Ovary (tissue), 3 donors: ENCODE data around the gene MROH7.

Experiments used
- EP300 ChIP-seq: sonication (generic); formaldehyde crosslinking; IDR thresholded peaks from one replicate; pipeline ENCODE4 v1.6.1; 2017; ENCODE audit warnings: antibody characterized with exemption
- POLR2A ChIP-seq: fragments of 450-650 bp; IDR thresholded peaks from one replicate; pipeline ENCODE4 v1.6.1; 2017; ENCODE audit warnings: antibody characterized with exemption, mild to moderate bottlenecking, moderate library complexity
- TF ChIP-seq, protein P1 (sequence below), 3 donors: fragments of 450-650 bp in 2 of 3; fragments of 200-600 bp in 1 of 3; IDR thresholded peaks; one replicate each; pipeline versions ENCODE4 v1.5.1 to v1.8.0; 2016 to 2022; ENCODE audit warnings: antibody characterized with exemption in 3 of 3, mild to moderate bottlenecking in 1 of 3
- donor health status: DM: no; HTN: no; CAD: no.

DNA sequence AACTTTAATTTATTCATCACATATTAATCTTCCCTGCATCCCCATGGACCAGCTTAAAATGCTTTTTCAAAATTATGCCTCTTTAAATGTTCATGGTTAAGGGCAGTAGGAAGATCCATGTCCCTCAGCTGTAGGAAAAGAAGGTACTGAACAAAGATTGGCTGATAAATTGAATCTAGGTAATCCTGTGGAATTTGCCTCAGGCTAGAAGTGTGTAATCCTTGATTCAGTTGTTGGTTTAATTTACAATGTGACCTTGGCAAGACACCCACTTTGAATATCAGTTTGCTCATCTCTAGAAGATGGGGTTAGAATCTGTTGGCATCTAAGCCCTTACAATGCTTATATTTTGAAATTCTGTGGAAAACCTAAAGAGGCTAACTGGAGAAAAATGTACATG is 80.1 kb downstream of the MROH7 start:
- TF ChIP-seq, protein P1, sequence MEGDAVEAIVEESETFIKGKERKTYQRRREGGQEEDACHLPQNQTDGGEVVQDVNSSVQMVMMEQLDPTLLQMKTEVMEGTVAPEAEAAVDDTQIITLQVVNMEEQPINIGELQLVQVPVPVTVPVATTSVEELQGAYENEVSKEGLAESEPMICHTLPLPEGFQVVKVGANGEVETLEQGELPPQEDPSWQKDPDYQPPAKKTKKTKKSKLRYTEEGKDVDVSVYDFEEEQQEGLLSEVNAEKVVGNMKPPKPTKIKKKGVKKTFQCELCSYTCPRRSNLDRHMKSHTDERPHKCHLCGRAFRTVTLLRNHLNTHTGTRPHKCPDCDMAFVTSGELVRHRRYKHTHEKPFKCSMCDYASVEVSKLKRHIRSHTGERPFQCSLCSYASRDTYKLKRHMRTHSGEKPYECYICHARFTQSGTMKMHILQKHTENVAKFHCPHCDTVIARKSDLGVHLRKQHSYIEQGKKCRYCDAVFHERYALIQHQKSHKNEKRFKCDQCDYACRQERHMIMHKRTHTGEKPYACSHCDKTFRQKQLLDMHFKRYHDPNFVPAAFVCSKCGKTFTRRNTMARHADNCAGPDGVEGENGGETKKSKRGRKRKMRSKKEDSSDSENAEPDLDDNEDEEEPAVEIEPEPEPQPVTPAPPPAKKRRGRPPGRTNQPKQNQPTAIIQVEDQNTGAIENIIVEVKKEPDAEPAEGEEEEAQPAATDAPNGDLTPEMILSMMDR (IDR thresholded peaks at IDR 0.05): no peak
- TF ChIP-seq POLR2A (no peak), EP300 (no peak)
